SK-N-SH (cell line): ENCODE results near the gene B3GNT3. TPM values are rescaled to one million over a fixed set of nuclear protein-coding genes. Genes with fewer than 3 reads are reported as not detected.

Experiments used
- CTCF ChIA-PET: fragments of 300-600, 350-600 bp; formaldehyde crosslinking; extraction: SDS; loops from one replicate; lab custom pipeline; 2021; lab: Yijun Ruan, JAX
- POLR2A ChIA-PET: fragments of 350-600 bp; sonication (Branson Sonifier 250); formaldehyde crosslinking; extraction: SDS; loops from one replicate; lab custom pipeline; 2020; ENCODE audit warnings: antibody characterized with exemption, inconsistent platforms; lab: Yijun Ruan, JAX
- DNase-seq: peaks from one replicate; pipeline ENCODE4 v3.0.0; 2012
- H2AFZ ChIP-seq: fragments of 200-600 bp; sonication (generic); 2 replicates; pipeline ENCODE4 v1.8.1; 2016; ENCODE audit warnings: antibody characterized with exemption, mild to moderate bottlenecking, low read depth
- H3F3A ChIP-seq: fragments of 200-600 bp; sonication (generic); replicated peaks from 2 replicates; pipeline ENCODE3; 2016; ENCODE audit warnings: antibody characterized with exemption, mild to moderate bottlenecking; ENCODE audit not compliant: insufficient read depth
- H3K27ac ChIP-seq, 2 experiments: fragments of 200-500 bp in 1 of 2; fragments of 200-600 bp in 1 of 2; sonication (Bioruptor generic) in 1 of 2; sonication (generic), shearing (Covaris generic) in 1 of 2; 2 replicates each; pipeline versions ENCODE4 v1.5.1 to v1.6.1; 2014 to 2016; ENCODE audit warnings: low read depth in 2 of 2, inconsistent platforms in 1 of 2, low read length in 1 of 2, mild to moderate bottlenecking in 1 of 2, mixed read lengths in 1 of 2
- H3K27me3 ChIP-seq: fragments of 200-600 bp; sonication (generic), shearing (Covaris generic); 2 replicates; pipeline ENCODE4 v1.6.1; 2016; ENCODE audit warnings: mixed run types; ENCODE audit not compliant: insufficient read depth
- H3K36me3 ChIP-seq, 2 experiments: fragments of 200-500 bp in 1 of 2; fragments of 200-600 bp in 1 of 2; sonication (Bioruptor generic) in 1 of 2; sonication (generic) in 1 of 2; replicated peaks in 1 of 2; 2 replicates each; pipeline versions ENCODE3 to v1.5.1; 2014 to 2016; ENCODE audit warnings: low read length in 1 of 2, mild to moderate bottlenecking in 1 of 2; ENCODE audit not compliant: insufficient read depth in 2 of 2, control insufficient read depth in 1 of 2
- H3K4me1 ChIP-seq, 2 experiments: fragments of 200-500 bp in 1 of 2; fragments of 200-600 bp in 1 of 2; sonication (Bioruptor generic) in 1 of 2; sonication (generic), shearing (Covaris generic) in 1 of 2; 2 replicates each; pipeline versions ENCODE4 v1.5.1 to v1.6.1; 2014 to 2016; ENCODE audit warnings: low read depth in 1 of 2, low read length in 1 of 2, mixed run types in 1 of 2; ENCODE audit not compliant: insufficient read depth in 2 of 2, control insufficient read depth in 1 of 2
- H3K4me2 ChIP-seq: fragments of 200-600 bp; sonication (generic), shearing (Covaris generic); 2 replicates; pipeline ENCODE4 v1.6.1; 2017; ENCODE audit warnings: mixed run types
- H3K4me3 ChIP-seq, 2 experiments: fragments of 200-500 bp in 1 of 2; fragments of 200-600 bp in 1 of 2; sonication (Bioruptor generic) in 1 of 2; sonication (generic), shearing (Covaris generic) in 1 of 2; 2 replicates each; pipeline versions ENCODE4 v1.5.1 to v1.8.1; 2014 to 2016; ENCODE audit warnings: low read depth in 2 of 2, inconsistent platforms in 1 of 2, low read length in 1 of 2, mild to moderate bottlenecking in 1 of 2, mixed read lengths in 1 of 2, moderate library complexity in 1 of 2
- H3K79me2 ChIP-seq: fragments of 200-600 bp; sonication (generic); 2 replicates; pipeline ENCODE4 v1.8.1; 2017; ENCODE audit warnings: mild to moderate bottlenecking; ENCODE audit not compliant: insufficient read depth
- H3K9ac ChIP-seq: fragments of 200-600 bp; sonication (generic); 2 replicates; pipeline ENCODE4 v1.6.1; 2017; ENCODE audit warnings: mixed run types
- H3K9me2 ChIP-seq: fragments of 200-600 bp; sonication (generic); 2 replicates; pipeline ENCODE4 v1.6.1; 2017; ENCODE audit warnings: mixed run types
- H3K9me3 ChIP-seq: fragments of 200-600 bp; sonication (generic); 2 replicates; pipeline ENCODE4 v1.6.1; 2017; ENCODE audit warnings: mixed run types, mild to moderate bottlenecking, moderate library complexity
- H4K20me1 ChIP-seq: fragments of 200-600 bp; sonication (generic); 2 replicates; pipeline ENCODE4 v1.6.1; 2017; ENCODE audit warnings: mild to moderate bottlenecking, mixed run types; ENCODE audit not compliant: insufficient read depth
- CHD2 ChIP-seq: fragments of 150-350 bp; IDR thresholded peaks from 2 replicates; pipeline ENCODE4 v1.6.1; 2018; ENCODE audit warnings: low read length; ENCODE audit not compliant: partially characterized antibody
- CTCF ChIP-seq: fragments of 200-600 bp; sonication (generic); IDR thresholded peaks from 2 replicates; pipeline ENCODE4 v1.6.1; 2017; ENCODE audit warnings: antibody characterized with exemption, mild to moderate bottlenecking, moderate library complexity
- EP300 ChIP-seq, 2 experiments: IDR thresholded peaks; 2 replicates each; pipeline versions ENCODE4 v1.4.0 to v1.6.1; 2012; ENCODE audit warnings: borderline replicate concordance in 1 of 2, low read depth in 1 of 2, low read length in 1 of 2
- EZH2phosphoT487 ChIP-seq: fragments of 200-600 bp; sonication (generic); IDR thresholded peaks from 2 replicates; pipeline ENCODE4 v1.6.1; 2017; ENCODE audit warnings: low read depth, mixed run types, mild to moderate bottlenecking, antibody characterized with exemption, moderate library complexity, borderline replicate concordance
- FOSL2 ChIP-seq: IDR thresholded peaks from 2 replicates; pipeline ENCODE4 v1.4.0; 2012; ENCODE audit warnings: low read depth, mild to moderate bottlenecking, moderate library complexity, borderline replicate concordance
- FOXJ3 ChIP-seq: sonication (generic); formaldehyde crosslinking; IDR thresholded peaks from 2 replicates; pipeline ENCODE4 v1.5.1; 2020; ENCODE audit warnings: mild to moderate bottlenecking, missing genetic modification reagents
- FOXM1 ChIP-seq: IDR thresholded peaks from 2 replicates; pipeline ENCODE4 v1.4.0; 2012; ENCODE audit warnings: low read depth, mild to moderate bottlenecking
- GATA2 ChIP-seq: sonication (generic); formaldehyde crosslinking; IDR thresholded peaks from 2 replicates; pipeline ENCODE4 v1.5.0; 2020; ENCODE audit warnings: mild to moderate bottlenecking, missing genetic modification reagents
- MAX ChIP-seq: IDR thresholded peaks from 2 replicates; pipeline ENCODE4 v1.4.0; 2012; ENCODE audit warnings: low read depth
- MXI1 ChIP-seq: IDR thresholded peaks from 2 replicates; pipeline ENCODE4 v1.6.1; 2012; ENCODE audit warnings: mild to moderate bottlenecking, low read depth, low read length, improper control_type of control experiment
- NFIC ChIP-seq: IDR thresholded peaks from 2 replicates; pipeline ENCODE4 v1.4.0; 2012; ENCODE audit warnings: borderline replicate concordance
- NRF1 ChIP-seq: IDR thresholded peaks from 2 replicates; pipeline ENCODE4 v1.6.1; 2012; ENCODE audit warnings: low read depth, mild to moderate bottlenecking, low read length
- PBX3 ChIP-seq: IDR thresholded peaks from 2 replicates; pipeline ENCODE4; 2012
- REST ChIP-seq: IDR thresholded peaks from 2 replicates; pipeline ENCODE4 v1.6.1; 2012; ENCODE audit warnings: mild to moderate bottlenecking, low read depth, low read length, moderate library complexity
- SIN3A ChIP-seq: IDR thresholded peaks from 2 replicates; pipeline ENCODE4 v1.6.1; 2012; ENCODE audit warnings: low read depth, mild to moderate bottlenecking, low read length, moderate library complexity, borderline replicate concordance
- TCF12 ChIP-seq: IDR thresholded peaks from 2 replicates; pipeline ENCODE4 v1.4.0; 2012
- USF2 ChIP-seq: fragments of 150-350 bp; IDR thresholded peaks from 2 replicates; pipeline ENCODE4 v1.6.1; 2017; ENCODE audit warnings: antibody characterized with exemption, low read length, low read depth, borderline replicate concordance
- WGBS: methylation state at CpG from one replicate; pipeline ENCODE4 v1.1.6; 2017; ENCODE audit warnings: low lambda C conversion rate; 5-methylcytosine and 5-hydroxymethylcytosine counted together
- polyA plus RNA-seq, 3 experiments: library from polyadenylated mRNA; depleted of rRNA; stranded (reverse); fragments of >200 nt; gene quantifications; 2 replicates each; pipeline ENCODE4 v1.2.3, GENCODE V29; 2012

Gene B3GNT3
- polyA plus RNA-seq, 1 of the 3 experiments (the other 2 are of a cell fraction), result not detected

GRCh38 chr19:17836530-17836929 is 41.6 kb downstream of the B3GNT3 start:
- Histone ChIP-seq H3K9me3 (no peaks in the 10 kb centered on the region), H3K27ac (no peak overlapping the region), H3K9ac (no peak overlapping the region), H3K4me2 (no peak overlapping the region), H4K20me1 (no peaks in the 10 kb centered on the region), H3K4me1 (peaks cover 0 to 8% of the 10 kb centered on the region in 2 experiments; a peak in 1 of 4 replicates), H3K79me2 (no peaks in the 10 kb centered on the region), H3F3A (no peaks in the 10 kb centered on the region), H3K27me3 (no peaks in the 10 kb centered on the region), H3K36me3 (no peaks in the 10 kb centered on the region), H3K4me3 (no peak overlapping the region), H3K9me2 (no peaks in the 10 kb centered on the region), H2AFZ (no peak overlapping the region)
- TF ChIP-seq NFIC (no peak), MXI1 (no peak), EP300 (IDR thresholded peaks at IDR 0.05; ENCODE audit: borderline replicate concordance in 1 of 2, low read depth in 1 of 2, low read length in 1 of 2) (no peak), TCF12 (no peak), USF2 (no peak), CHD2 (no peak), FOSL2 (no peak), FOXJ3 (CRISPR knock-in tag) (no peak), PBX3 (no peak), FOXM1 (no peak), GATA2 (no peak), MAX (no peak), NRF1 (no peak), EZH2phosphoT487 (no peak), CTCF (no peak), SIN3A (no peak), REST (no peak)
- 67% methylated on average over 4 of the region's 4 CpGs for WGBS
- POLR2A ChIA-PET, result no interaction called here
- CTCF ChIA-PET, result interaction anchor here (2.5 kb wide), 1 partner anchor 19 kb away, joined by 9 read pairs; no protein-coding TSS in a partner anchor
- DNase-seq, result no peak
